A549 (cell line): Measurements from ENCODE around the gene POM121.
A peak's percentile ranks its signal among the peaks of the same experiment; 100 is the strongest.

Experiments used
- JUNB ChIP-seq: fragments of >200 bp; sonication (Bioruptor Twin); formaldehyde crosslinking; IDR thresholded peaks from 2 replicates; pipeline ENCODE4 v1.6.1; 2016
- MAZ ChIP-seq: fragments of 150-350 bp; IDR thresholded peaks from 2 replicates; pipeline ENCODE4 v1.6.1; 2014; ENCODE audit warnings: antibody characterized with exemption, low read depth, low read length, borderline replicate concordance
- NFE2L2 ChIP-seq: fragments of 150-350 bp; conservative IDR thresholded peaks from 2 replicates; pipeline ENCODE4 v1.6.1; 2014; ENCODE audit warnings: low read length
- POLR2A ChIP-seq: IDR thresholded peaks from 2 replicates; pipeline ENCODE4 v1.6.1; 2012; ENCODE audit warnings: mild to moderate bottlenecking, low read length

DNA sequence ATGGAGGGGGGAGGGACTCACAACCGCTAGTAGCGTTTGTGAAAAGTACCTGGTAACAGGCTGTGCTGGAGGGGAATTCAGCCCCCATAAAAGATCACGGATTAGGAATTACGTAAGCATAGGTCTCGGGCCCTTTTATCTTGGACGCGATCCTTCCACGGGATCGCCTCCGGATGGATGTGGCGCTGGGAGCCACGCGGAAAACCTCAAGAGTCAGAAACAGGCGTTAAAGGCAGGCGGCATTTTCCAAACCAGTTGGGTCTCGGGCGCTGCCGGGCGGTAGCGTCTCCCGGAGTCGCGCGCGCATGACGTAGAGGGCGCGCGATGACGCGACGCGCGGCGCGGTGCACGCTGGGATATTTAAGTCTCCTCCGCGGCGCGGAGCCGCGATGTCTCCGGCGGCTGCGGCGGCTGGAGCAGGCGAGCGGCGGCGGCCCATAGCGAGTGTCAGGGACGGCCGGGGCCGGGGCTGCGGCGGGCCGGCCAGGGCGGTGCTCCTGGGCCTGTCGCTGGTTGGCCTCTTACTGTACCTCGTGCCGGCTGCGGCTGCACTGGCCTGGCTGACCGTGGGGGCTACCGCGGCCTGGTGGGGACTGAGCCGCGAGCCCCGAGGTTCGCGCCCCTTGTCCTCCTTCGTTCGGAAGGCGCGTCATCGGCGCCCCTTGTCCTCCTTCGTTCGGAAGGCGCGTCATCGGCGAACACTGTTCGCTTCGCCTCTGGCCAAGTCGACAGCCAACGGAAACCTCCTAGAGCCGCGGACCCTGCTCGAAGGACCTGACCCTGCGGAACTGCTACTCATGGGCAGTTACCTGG lies at the start of gene POM121:
- TF ChIP-seq MAZ = no peak
- TF ChIP-seq POLR2A = peak; percentile 76
- no peak for TF ChIP-seq JUNB
- TF ChIP-seq NFE2L2 = no peak; the same call in 1 of the 2 replicates
